Activated CD8-positive, alpha-beta T cell treated with anti-CD3 and anti-CD28 coated beads, Interleukin-2, amount 10 ng/mL, durations not matched to agents 7 days and 5 days (primary cell): ENCODE measurements around the gene MPC1L. TPM values are rescaled to one million over a fixed set of nuclear protein-coding genes. Genes with fewer than 3 reads are reported as not detected.
"Not testable (repeated sequence)": the region's sequence is repeated elsewhere in the genome, so short reads cannot be mapped to it uniquely, and the experiment has no call there.

Experiments used
- ATAC-seq: fragments of 150-1000 bp; cut with Tn5 transposase; one replicate; pipeline ENCODE4 v1.10.0; 2021; ENCODE audit warnings: moderate library complexity
- CTCF ChIA-PET: fragments of 350-600 bp; sonication (Branson Sonifier 250); formaldehyde crosslinking; loops from one replicate; lab custom pipeline; 2021; ENCODE audit warnings: antibody characterized with exemption; lab: Charles Lee
- POLR2A ChIA-PET: fragments of 350-600 bp; sonication (Branson Sonifier 250); formaldehyde crosslinking; loops from one replicate; lab custom pipeline; 2021; ENCODE audit warnings: antibody characterized with exemption; lab: Charles Lee
- DNase-seq: peaks from one replicate; pipeline ENCODE4 v3.0.0-alpha.2; 2020
- H3K27ac Mint-ChIP-seq: one replicate; pipeline ENCODE4 v1.8.0; 2021; ENCODE audit warnings: mild to moderate bottlenecking, mixed read lengths
- H3K27me3 Mint-ChIP-seq: one replicate; pipeline ENCODE4 v1.8.0; 2021; ENCODE audit warnings: low read depth, mixed read lengths
- H3K36me3 Mint-ChIP-seq: one replicate; pipeline ENCODE4 v1.8.0; 2021; ENCODE audit warnings: low read depth, mixed read lengths
- H3K4me1 Mint-ChIP-seq: one replicate; pipeline ENCODE4 v1.8.0; 2021; ENCODE audit warnings: low read depth, mixed read lengths
- H3K4me3 Mint-ChIP-seq: one replicate; pipeline ENCODE4 v1.8.0; 2021; ENCODE audit warnings: mild to moderate bottlenecking, mixed read lengths
- H3K9me3 Mint-ChIP-seq: one replicate; pipeline ENCODE4 v1.8.0; 2022; ENCODE audit warnings: mixed read lengths; ENCODE audit not compliant: insufficient read depth
- total RNA-seq, 2 experiments: library from RNA; stranded (reverse); gene quantifications; one replicate each; pipeline ENCODE4 v1.2.3, GENCODE V29; 2021

Gene MPC1L
- total RNA-seq, result not detected

- Mint-ChIP-seq H3K9me3 (no peaks in the 10 kb centered on the region), H3K27me3 (no peaks in the 10 kb centered on the region), H3K36me3 (peaks cover 9% of the 10 kb centered on the region), H3K4me1 (no peaks in the 10 kb centered on the region), H3K4me3 (no peak within 1 kb of the TSS), H3K27ac (no peak within 1 kb of the TSS)
- POLR2A ChIA-PET, result no interaction called here
- ATAC-seq (no peak), DNase-seq (no peak)
- CTCF ChIA-PET, result no interaction called here
These were observed at the start of gene MPC1L for GRCh38 chrX:40623139-40623536. Gene MPC1L (plus strand): TSS chrX:40623428. CDS start chrX:40623566, 138 bp downstream.

DNA sequence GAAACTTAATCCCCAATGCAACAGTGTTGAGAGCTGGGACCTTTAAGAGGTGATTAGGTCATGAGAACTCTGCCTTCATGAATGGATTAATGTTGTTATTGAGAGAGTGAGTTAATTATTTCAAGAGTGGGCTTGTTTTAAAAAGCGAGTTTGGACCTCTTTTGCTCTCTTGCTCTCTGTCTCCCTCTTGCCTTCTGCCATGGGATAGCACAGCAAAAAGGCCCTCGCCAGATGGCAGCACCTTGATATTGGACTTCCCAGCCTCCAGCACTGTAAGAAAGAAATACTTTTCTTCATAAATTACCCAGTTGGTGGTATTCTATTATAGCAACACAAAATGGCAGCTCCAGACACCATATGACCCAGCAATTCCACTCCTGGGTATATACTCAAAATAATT is 49.5 kb upstream of the MPC1L start:
- no peaks in the 10 kb centered on the region for H3K36me3 Mint-ChIP-seq
- ChIA-PET CTCF (interaction anchor here (0.8 to 1.0 kb wide), 2 partner anchors 14 to 30 kb away, joined by 3 to 5 read pairs; no protein-coding TSS in a partner anchor), POLR2A (no interaction called here)
- H3K27ac Mint-ChIP-seq, result no peak overlapping the region
- no peak overlapping the region for H3K4me3 Mint-ChIP-seq
- H3K9me3 Mint-ChIP-seq, result no peaks in the 10 kb centered on the region
- no peaks in the 10 kb centered on the region for H3K27me3 Mint-ChIP-seq
- DNase-seq, result peak; percentile 48
- ATAC-seq, result no peak
- peaks cover 16% of the 10 kb centered on the region for H3K4me1 Mint-ChIP-seq

DNA sequence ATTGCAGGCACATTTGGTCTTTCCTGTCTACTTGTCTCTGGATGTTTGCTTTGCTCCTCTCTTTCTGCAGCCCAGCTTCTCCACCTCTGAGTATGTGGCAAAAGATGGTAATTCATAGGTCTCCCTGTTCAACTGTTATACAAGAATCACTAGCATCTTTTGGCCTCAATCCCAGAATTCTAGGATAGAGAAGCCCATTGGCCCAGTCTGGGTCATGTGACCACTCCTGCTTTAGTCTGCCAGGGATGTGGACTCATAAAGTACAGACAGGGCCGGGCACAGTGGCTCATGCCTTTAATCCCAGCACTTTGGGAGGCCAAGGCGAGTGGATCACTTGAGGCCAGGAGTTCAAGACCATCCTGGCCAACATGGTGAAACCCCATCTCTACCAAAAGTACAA is 47.8 kb upstream of the MPC1L start:
- DNase-seq, result not testable (repeated sequence)

GRCh38 chrX:40576291-40576690 is 46.9 kb upstream of the MPC1L start:
- H3K27me3 Mint-ChIP-seq, result no peaks in the 10 kb centered on the region
- peaks cover 9% of the 10 kb centered on the region for H3K4me1 Mint-ChIP-seq
- DNase-seq, result no peak
- ChIA-PET POLR2A (no interaction called here), CTCF (no interaction called here)
- ATAC-seq, result no peak
- H3K36me3 Mint-ChIP-seq, result no peaks in the 10 kb centered on the region
- H3K4me3 Mint-ChIP-seq, result no peak overlapping the region
- no peak overlapping the region for H3K27ac Mint-ChIP-seq
- H3K9me3 Mint-ChIP-seq, result no peaks in the 10 kb centered on the region

More for the DNA sequence above, 47.8 kb upstream of the MPC1L start:
- H3K9me3 Mint-ChIP-seq, H3K27ac Mint-ChIP-seq, H3K36me3 Mint-ChIP-seq, H3K4me3 Mint-ChIP-seq, POLR2A ChIA-PET, H3K27me3 Mint-ChIP-seq, ATAC-seq: not testable (repeated sequence)
- CTCF ChIA-PET, result interaction anchor here (1.2 kb wide), 1 partner anchor 35 kb away, joined by 3 read pairs; no protein-coding TSS in a partner anchor
- peaks cover 18% of the 10 kb centered on the region for H3K4me1 Mint-ChIP-seq

DNA sequence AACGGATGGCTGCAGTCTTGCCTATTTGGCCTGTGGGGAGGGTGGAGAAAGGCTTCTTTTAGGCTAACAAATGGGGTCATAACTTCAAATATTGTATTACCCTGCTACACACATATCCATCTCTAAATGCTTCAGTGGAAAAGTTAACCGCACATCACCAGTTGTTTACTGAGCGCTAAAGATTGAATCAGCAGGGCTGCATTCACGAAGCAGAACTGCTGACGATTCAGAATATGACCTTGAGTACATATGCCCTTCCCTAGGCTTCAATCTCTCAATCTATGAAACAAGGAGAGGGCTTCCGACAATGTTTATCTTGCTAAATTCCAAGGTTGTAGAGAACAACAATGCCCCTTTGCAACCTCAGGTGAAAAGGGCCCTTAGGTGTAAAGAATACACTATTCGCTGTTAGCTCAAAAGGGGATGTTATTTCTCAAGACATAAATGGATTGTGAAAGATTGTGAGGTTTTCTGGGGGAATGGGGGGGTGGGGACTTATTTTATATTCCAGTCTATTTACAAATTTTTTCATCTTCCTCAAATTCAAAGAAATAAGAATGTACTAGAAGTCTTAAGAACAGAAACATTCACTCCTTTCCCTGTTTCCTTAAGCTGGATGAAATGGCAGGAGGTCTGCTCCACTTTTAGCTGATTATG is 45.1 kb upstream of the MPC1L start:
- no peak overlapping the region for H3K4me3 Mint-ChIP-seq
- H3K27ac Mint-ChIP-seq, result no peak overlapping the region
- POLR2A ChIA-PET, result no interaction called here
- CTCF ChIA-PET, result no interaction called here
- H3K4me1 Mint-ChIP-seq, result peaks cover 19% of the 10 kb centered on the region
- ATAC-seq (no peak), DNase-seq (no peak)
- H3K9me3 Mint-ChIP-seq, result no peaks in the 10 kb centered on the region
- no peaks in the 10 kb centered on the region for H3K27me3 Mint-ChIP-seq
- no peaks in the 10 kb centered on the region for H3K36me3 Mint-ChIP-seq

DNA sequence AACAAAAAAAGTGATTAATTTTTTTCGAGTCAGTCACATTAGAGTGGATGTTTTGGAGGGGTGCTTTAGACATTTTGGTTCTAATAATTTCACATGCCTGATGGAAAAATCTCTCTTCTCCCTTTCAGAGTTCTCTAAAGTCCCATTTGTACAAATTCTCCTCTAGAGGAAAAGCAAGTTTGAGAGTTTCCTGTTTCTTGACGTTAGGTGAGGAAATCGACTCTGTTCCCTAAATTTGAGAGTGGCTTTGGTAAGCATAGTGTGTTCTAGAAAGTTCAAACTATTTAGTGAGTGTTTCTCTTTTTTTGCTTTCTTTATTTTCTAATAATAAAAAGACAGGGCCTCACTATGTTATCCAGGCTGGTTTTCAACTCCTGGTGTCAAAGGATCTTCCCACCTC is 44.1 kb upstream of the MPC1L start:
- ATAC-seq (no peak), DNase-seq (no peak)
- ChIA-PET CTCF (no interaction called here), POLR2A (no interaction called here)
- H3K4me1 Mint-ChIP-seq, result peaks cover 22% of the 10 kb centered on the region
- no peak overlapping the region for H3K27ac Mint-ChIP-seq
- H3K4me3 Mint-ChIP-seq, result no peak overlapping the region
- no peaks in the 10 kb centered on the region for H3K36me3 Mint-ChIP-seq
- no peaks in the 10 kb centered on the region for H3K9me3 Mint-ChIP-seq
- H3K27me3 Mint-ChIP-seq, result no peaks in the 10 kb centered on the region

- Mint-ChIP-seq H3K4me1 (peaks cover 22% of the 10 kb centered on the region), H3K4me3 (peak overlapping the region; percentile 84), H3K9me3 (no peaks in the 10 kb centered on the region), H3K27me3 (no peaks in the 10 kb centered on the region), H3K36me3 (no peaks in the 10 kb centered on the region), H3K27ac (peak overlapping the region; percentile 91)
- ChIA-PET CTCF (interaction anchor here (0.8 kb wide), 2 partner anchors 15 to 36 kb away, joined by 3 read pairs; no protein-coding TSS in a partner anchor), POLR2A (interaction anchor here (1.5 to 2.0 kb wide), 2 partner anchors 9 to 63 kb away, joined by 6 to 7 read pairs; no protein-coding TSS in a partner anchor)
- DNase-seq (no peak), ATAC-seq (no peak)
These were observed 43.2 kb upstream of the MPC1L start for GRCh38 chrX:40579900-40580536.

DNA sequence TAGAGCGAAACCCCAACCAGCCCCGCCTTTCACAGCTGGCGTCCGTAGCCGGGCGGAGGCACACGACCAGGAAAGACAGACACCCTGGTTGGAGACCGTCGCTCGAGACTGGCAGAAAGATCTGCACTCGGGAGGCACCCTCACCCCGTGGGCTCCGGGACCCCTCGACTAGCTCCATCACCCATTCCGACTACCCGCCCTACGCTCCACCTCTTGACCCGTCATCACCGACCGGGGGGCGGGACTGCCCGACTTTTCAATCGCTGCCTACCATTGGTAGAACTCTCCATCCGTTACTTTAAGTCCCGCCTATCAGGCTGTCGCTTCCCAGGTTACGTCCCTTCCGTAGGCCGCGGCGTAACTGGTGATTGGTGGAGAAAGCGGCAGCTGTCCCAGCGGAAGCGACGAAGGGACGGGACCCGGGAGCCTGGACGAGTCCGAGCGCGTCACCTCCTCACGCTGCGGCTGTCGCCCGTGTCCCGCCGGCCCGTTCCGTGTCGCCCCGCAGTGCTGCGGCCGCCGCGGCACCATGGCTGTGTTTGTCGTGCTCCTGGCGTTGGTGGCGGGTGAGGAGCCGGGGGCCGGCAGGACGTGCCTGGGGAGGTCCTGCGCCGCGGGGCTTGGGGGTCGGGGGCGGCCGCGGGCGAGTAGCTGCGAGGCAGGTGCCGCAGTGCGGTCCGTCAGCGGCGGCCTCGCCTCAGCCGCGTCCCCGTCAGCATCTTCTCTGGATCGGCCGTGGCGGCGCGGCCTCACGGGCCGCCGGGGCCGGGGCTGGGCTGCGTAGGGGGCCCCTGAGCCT is 42.5 kb upstream of the MPC1L start, which contains the start of gene ATP6AP2:
Gene ATP6AP2, plus strand, starts transcription at position 434 of the 799 bp plus-strand sequence. Its CDS starts 96 bp downstream, at position 530.
- peak within 1 kb of the TSS; percentile 91 for H3K27ac Mint-ChIP-seq
- H3K27me3 Mint-ChIP-seq, result no peaks in the 10 kb centered on the region
- no peaks in the 10 kb centered on the region for H3K9me3 Mint-ChIP-seq
- POLR2A ChIA-PET, result interaction anchor here (0.9 to 2.0 kb wide), 5 partner anchors 9 to 155 kb away, joined by 3 to 7 read pairs (median 6); no protein-coding TSS in a partner anchor
- peaks cover 2% of the 10 kb centered on the region for H3K36me3 Mint-ChIP-seq
- CTCF ChIA-PET, result interaction anchor here (0.8 to 1.2 kb wide), 4 partner anchors 15 to 213 kb away, joined by 3 read pairs; no protein-coding TSS in a partner anchor
- DNase-seq (peak; percentile 94), ATAC-seq (peak; percentile 96)
- H3K4me3 Mint-ChIP-seq, result peak within 1 kb of the TSS; percentile 84
- H3K4me1 Mint-ChIP-seq, result peaks cover 25% of the 10 kb centered on the region

GRCh38 chrX:40581336-40581920 is 41.8 kb upstream of the MPC1L start:
- Mint-ChIP-seq H3K4me1 (peaks cover 29% of the 10 kb centered on the region), H3K27me3 (no peaks in the 10 kb centered on the region), H3K27ac (peak overlapping the region; percentile 83), H3K4me3 (peak overlapping the region; percentile 76), H3K9me3 (no peaks in the 10 kb centered on the region), H3K36me3 (peaks cover 2% of the 10 kb centered on the region)
- ATAC-seq (peak; percentile 8), DNase-seq (peak; percentile 32)
- ChIA-PET CTCF (interaction anchor here (0.9 to 1.2 kb wide), 2 partner anchors 43 to 212 kb away, joined by 3 read pairs; no protein-coding TSS in a partner anchor), POLR2A (interaction anchor here (0.9 to 2.0 kb wide), 5 partner anchors 8 to 154 kb away, joined by 3 to 7 read pairs (median 6); no protein-coding TSS in a partner anchor)

DNA sequence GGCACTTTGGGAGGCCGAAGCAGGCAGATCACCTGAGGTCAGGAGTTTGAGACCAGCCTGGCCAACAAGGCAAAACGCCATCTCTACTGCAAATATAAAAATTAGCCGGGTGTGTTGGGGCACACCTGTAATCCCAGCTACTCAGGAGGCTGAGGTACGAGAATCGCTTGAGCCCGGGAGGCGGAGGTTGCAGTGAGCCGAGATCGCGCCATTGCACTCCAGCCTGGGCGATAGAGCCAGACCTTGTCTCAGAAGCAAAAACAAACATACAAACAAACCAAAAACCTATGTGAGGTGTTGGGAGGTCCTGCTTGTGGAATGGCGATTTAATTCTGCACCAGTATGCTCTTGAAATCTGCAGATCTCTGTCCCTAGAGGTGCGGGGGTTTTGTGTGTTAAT is 41.0 kb upstream of the MPC1L start:
- H3K9me3 Mint-ChIP-seq, H3K27me3 Mint-ChIP-seq, ATAC-seq, DNase-seq, CTCF ChIA-PET, H3K36me3 Mint-ChIP-seq, H3K27ac Mint-ChIP-seq: not testable (repeated sequence)
- POLR2A ChIA-PET, result interaction anchor here (0.9 to 2.0 kb wide), 2 partner anchors 12 to 64 kb away, joined by 6 to 7 read pairs; no protein-coding TSS in a partner anchor
- Mint-ChIP-seq H3K4me3 (peak overlapping the region; percentile 76), H3K4me1 (peaks cover 29% of the 10 kb centered on the region)

GRCh38 chrX:40582811-40583210 is 40.4 kb upstream of the MPC1L start:
- peaks cover 34% of the 10 kb centered on the region for H3K4me1 Mint-ChIP-seq
- H3K9me3 Mint-ChIP-seq, result no peaks in the 10 kb centered on the region
- ChIA-PET CTCF (no interaction called here), POLR2A (no interaction called here)
- ATAC-seq (no peak), DNase-seq (no peak)
- H3K4me3 Mint-ChIP-seq, result no peak overlapping the region
- no peak overlapping the region for H3K27ac Mint-ChIP-seq
- peaks cover 2% of the 10 kb centered on the region for H3K36me3 Mint-ChIP-seq
- no peaks in the 10 kb centered on the region for H3K27me3 Mint-ChIP-seq
